ENCODE results near the gene LHX1.

DNA sequence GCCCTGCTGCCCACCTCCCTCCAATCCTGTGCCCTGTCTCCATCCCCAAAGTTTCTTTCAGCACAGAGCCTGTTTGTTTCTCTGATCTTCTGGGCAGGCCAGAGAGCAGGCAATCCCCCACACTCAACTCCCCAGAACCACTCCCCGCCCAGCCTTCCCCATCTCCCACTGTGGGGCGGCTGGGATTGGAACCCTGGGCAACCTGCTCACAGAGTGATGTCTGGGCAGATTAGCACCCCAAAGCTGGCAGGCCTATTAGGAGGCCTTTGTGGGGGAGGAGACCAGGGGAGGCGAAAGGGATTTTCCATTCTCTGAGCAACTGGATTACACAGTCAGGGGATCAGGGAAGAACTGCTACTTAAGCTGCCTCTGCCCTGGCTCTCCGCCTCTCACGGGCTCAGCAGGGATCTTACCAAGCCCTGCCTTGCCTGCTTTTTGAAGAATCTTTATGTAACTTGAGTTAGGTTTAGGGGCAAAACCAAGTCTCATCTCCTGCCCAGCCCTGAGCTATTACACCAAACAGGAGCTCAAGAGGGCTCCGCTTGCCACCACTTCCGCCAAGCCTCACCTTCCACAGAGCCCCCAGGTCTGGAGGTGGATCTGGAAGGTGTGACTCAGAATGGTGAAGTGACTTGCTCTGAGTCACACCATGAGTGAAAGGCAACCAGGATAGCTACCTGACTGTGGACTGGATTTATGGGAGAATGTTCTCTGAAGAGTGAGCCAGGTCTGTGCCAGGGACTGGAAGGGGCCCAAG is 16.0 kb upstream of the LHX1 start:
- TF ChIP-seq, protein P1, sequence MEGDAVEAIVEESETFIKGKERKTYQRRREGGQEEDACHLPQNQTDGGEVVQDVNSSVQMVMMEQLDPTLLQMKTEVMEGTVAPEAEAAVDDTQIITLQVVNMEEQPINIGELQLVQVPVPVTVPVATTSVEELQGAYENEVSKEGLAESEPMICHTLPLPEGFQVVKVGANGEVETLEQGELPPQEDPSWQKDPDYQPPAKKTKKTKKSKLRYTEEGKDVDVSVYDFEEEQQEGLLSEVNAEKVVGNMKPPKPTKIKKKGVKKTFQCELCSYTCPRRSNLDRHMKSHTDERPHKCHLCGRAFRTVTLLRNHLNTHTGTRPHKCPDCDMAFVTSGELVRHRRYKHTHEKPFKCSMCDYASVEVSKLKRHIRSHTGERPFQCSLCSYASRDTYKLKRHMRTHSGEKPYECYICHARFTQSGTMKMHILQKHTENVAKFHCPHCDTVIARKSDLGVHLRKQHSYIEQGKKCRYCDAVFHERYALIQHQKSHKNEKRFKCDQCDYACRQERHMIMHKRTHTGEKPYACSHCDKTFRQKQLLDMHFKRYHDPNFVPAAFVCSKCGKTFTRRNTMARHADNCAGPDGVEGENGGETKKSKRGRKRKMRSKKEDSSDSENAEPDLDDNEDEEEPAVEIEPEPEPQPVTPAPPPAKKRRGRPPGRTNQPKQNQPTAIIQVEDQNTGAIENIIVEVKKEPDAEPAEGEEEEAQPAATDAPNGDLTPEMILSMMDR (IDR thresholded peaks at IDR 0.05; ENCODE audit: low read depth, low read length, missing input control): no peak
- TF ChIP-seq RAD21 (IDR thresholded peaks at IDR 0.05) (no peak), TAF1 (conservative IDR thresholded peaks at IDR 0.05) (no peak), SP1 (IDR thresholded peaks at IDR 0.05) (no peak), JUND (IDR thresholded peaks at IDR 0.05) (no peak), EGR1 (IDR thresholded peaks at IDR 0.05; ENCODE audit: low read depth in 2 of 2) (no peak)
- TF ChIP-seq, protein P2, sequence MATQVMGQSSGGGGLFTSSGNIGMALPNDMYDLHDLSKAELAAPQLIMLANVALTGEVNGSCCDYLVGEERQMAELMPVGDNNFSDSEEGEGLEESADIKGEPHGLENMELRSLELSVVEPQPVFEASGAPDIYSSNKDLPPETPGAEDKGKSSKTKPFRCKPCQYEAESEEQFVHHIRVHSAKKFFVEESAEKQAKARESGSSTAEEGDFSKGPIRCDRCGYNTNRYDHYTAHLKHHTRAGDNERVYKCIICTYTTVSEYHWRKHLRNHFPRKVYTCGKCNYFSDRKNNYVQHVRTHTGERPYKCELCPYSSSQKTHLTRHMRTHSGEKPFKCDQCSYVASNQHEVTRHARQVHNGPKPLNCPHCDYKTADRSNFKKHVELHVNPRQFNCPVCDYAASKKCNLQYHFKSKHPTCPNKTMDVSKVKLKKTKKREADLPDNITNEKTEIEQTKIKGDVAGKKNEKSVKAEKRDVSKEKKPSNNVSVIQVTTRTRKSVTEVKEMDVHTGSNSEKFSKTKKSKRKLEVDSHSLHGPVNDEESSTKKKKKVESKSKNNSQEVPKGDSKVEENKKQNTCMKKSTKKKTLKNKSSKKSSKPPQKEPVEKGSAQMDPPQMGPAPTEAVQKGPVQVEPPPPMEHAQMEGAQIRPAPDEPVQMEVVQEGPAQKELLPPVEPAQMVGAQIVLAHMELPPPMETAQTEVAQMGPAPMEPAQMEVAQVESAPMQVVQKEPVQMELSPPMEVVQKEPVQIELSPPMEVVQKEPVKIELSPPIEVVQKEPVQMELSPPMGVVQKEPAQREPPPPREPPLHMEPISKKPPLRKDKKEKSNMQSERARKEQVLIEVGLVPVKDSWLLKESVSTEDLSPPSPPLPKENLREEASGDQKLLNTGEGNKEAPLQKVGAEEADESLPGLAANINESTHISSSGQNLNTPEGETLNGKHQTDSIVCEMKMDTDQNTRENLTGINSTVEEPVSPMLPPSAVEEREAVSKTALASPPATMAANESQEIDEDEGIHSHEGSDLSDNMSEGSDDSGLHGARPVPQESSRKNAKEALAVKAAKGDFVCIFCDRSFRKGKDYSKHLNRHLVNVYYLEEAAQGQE (IDR thresholded peaks at IDR 0.05): no peak
